Kidney (tissue), 14 donors: Measurements from ENCODE around the gene ADGRA3. TPM values are rescaled to one million over a fixed set of nuclear protein-coding genes. Genes with fewer than 3 reads are reported as not detected.

Experiments used
- DNase-seq, 5 donors: peaks; one replicate each; pipeline ENCODE4 v3.0.0-alpha.2; 2013 to 2020
- FAIRE-seq: peaks from 2 replicates; lab custom pipeline; 2012; peaks lifted over from hg19 to GRCh38; lab: Jason Lieb, UNC
- H3K27ac ChIP-seq, 2 donors: one replicate each; pipeline ENCODE4 v1.7.0; 2013; ENCODE audit warnings: low read depth in 2 of 2, low read length in 2 of 2, inconsistent platforms in 1 of 2
- H3K27me3 ChIP-seq: one replicate; pipeline ENCODE4 v1.7.1; 2013; ENCODE audit warnings: low read length, inconsistent platforms; ENCODE audit not compliant: control insufficient read depth, insufficient read depth
- H3K36me3 ChIP-seq, 3 donors: one replicate each; pipeline versions ENCODE4 v1.7.0 to v1.7.1; 2013; ENCODE audit warnings: low read length in 3 of 3, control low read depth in 1 of 3, inconsistent platforms in 1 of 3; ENCODE audit not compliant: insufficient read depth in 3 of 3, control insufficient read depth in 2 of 3
- H3K4me1 ChIP-seq, 3 donors: one replicate each; pipeline versions ENCODE4 v1.7.0 to v1.7.1; 2013; ENCODE audit warnings: low read length in 3 of 3, inconsistent platforms in 1 of 3, low read depth in 1 of 3; ENCODE audit not compliant: control insufficient read depth in 2 of 3, insufficient read depth in 2 of 3
- H3K4me3 ChIP-seq, 3 donors: one replicate each; pipeline versions ENCODE4 v1.7.0 to v1.8.1; 2013; ENCODE audit warnings: low read length in 3 of 3, control low read depth in 1 of 3, inconsistent platforms in 1 of 3
- H3K9ac ChIP-seq, 3 donors: one replicate each; pipeline versions ENCODE4 v1.7.0 to v1.7.1; 2013; ENCODE audit warnings: low read length in 3 of 3, control low read depth in 1 of 3, inconsistent platforms in 1 of 3
- H3K9me3 ChIP-seq, 3 donors: one replicate each; pipeline versions ENCODE4 v1.7.0 to v1.7.1; 2013; ENCODE audit warnings: low read length in 3 of 3, control low read depth in 1 of 3, inconsistent platforms in 1 of 3; ENCODE audit not compliant: control insufficient read depth in 2 of 3, insufficient read depth in 1 of 3
- CTCF ChIP-seq: IDR thresholded peaks from 3 replicates; pipeline ENCODE4 v1.5.1; 2012; ENCODE audit warnings: mild to moderate bottlenecking, moderate library complexity, borderline replicate concordance; ENCODE audit not compliant: insufficient read depth; ENCODE audit errors: extremely low read depth
- intact Hi-C: fragments of 100-400 bp; cut with DNase I; formaldehyde crosslinking; loops from one replicate; pipeline ENCODE4 v1.11.1; 2022
- polyA plus RNA-seq: library from polyadenylated mRNA; stranded (reverse); fragments of 350-450 nt; fragmentation: Illumina TruSeq; extraction: RNeasy Lipid Tissue Mini Kit (QIAGEN cat#74804); gene quantifications from one replicate; pipeline ENCODE4 v1.2.3, GENCODE V29; 2014; ENCODE audit warnings: low read depth, low replicate concordance; ENCODE audit not compliant: insufficient read depth
- total RNA-seq: library from RNA; stranded (reverse); fragmentation: NEBNext Ultra II Directional; extraction: Animal tissue kit (Norgen Biotek cat#: 25700); gene quantifications from one replicate; pipeline ENCODE4 v1.2.1, GENCODE V29; 2021
- donor health status: control.
- donor health status: control.
- donor health status: control.
- donor health status: control.
- donor health status: control.
- donor health status: DM: yes; HTN: yes; CAD: no.
- donor health status: Normal renal cell carcinoma (clear cell type).

ADGRA3 gene
- total and polyA plus RNA-seq, 2 donors from 2014 or later, result 8.2 to 28.7 TPM

- Histone ChIP-seq H3K4me3 (no peak overlapping the region), H3K9ac (no peak overlapping the region), H3K9me3 (no peaks in the 10 kb centered on the region), H3K27ac (no peak overlapping the region), H3K27me3 (no peaks in the 10 kb centered on the region), H3K4me1 (no peaks in the 10 kb centered on the region), H3K36me3 (no peaks in the 10 kb centered on the region)
- FAIRE-seq (no peak), DNase-seq (no peak)
- intact Hi-C loops, result no loop called here
- no peak for TF ChIP-seq CTCF
These were observed 142.9 kb downstream of the ADGRA3 start for GRCh38 chr4:22372986-22373385.

GRCh38 chr4:22369901-22370562 lies 145.8 kb downstream of the ADGRA3 start:
- DNase-seq (no peak), FAIRE-seq (no peak)
- Histone ChIP-seq H3K9me3 (no peaks in the 10 kb centered on the region), H3K9ac (no peak overlapping the region), H3K27ac (no peak overlapping the region), H3K27me3 (no peaks in the 10 kb centered on the region), H3K4me1 (no peaks in the 10 kb centered on the region), H3K4me3 (no peak overlapping the region), H3K36me3 (no peaks in the 10 kb centered on the region)
- TF ChIP-seq CTCF, result no peak
- intact Hi-C loops, result no loop called here

GRCh38 chr4:22363787-22364186 lies 152.1 kb downstream of the ADGRA3 start:
- DNase-seq, result no peak
- H3K27ac ChIP-seq, result no peak overlapping the region
- H3K9ac ChIP-seq, result no peak overlapping the region
- no peak for FAIRE-seq
- intact Hi-C loops, result no loop called here
- no peaks in the 10 kb centered on the region for H3K36me3 ChIP-seq
- H3K9me3 ChIP-seq, result no peaks in the 10 kb centered on the region
- H3K27me3 ChIP-seq, result no peaks in the 10 kb centered on the region
- no peak for TF ChIP-seq CTCF
- H3K4me3 ChIP-seq, result no peak overlapping the region
- H3K4me1 ChIP-seq, result no peaks in the 10 kb centered on the region

- no peak for TF ChIP-seq CTCF
- H3K27me3 ChIP-seq, result no peaks in the 10 kb centered on the region
- DNase-seq (no peak), FAIRE-seq (no peak)
- H3K9ac ChIP-seq, result no peak overlapping the region
- H3K36me3 ChIP-seq, result no peaks in the 10 kb centered on the region
- no peaks in the 10 kb centered on the region for H3K4me1 ChIP-seq
- intact Hi-C loops, result no loop called here
- no peak overlapping the region for H3K27ac ChIP-seq
- H3K4me3 ChIP-seq, result no peak overlapping the region
- no peaks in the 10 kb centered on the region for H3K9me3 ChIP-seq
These were observed 152.8 kb downstream of the ADGRA3 start for GRCh38 chr4:22363036-22363435.
